ENCODE measurements around the gene SSR1.

The SSR1 gene

GRCh38 chr6:7296602-7297001 is 16.4 kb downstream of the SSR1 start:
- no peak overlapping the region for H3K9ac ChIP-seq (ENCODE audit: insufficient read length, low read depth)
- no peaks in the 10 kb centered on the region for H3K4me1 ChIP-seq (ENCODE audit: insufficient read depth, insufficient read length)
- H3K27me3 ChIP-seq (ENCODE audit: insufficient read depth, insufficient read length), result no peaks in the 10 kb centered on the region
- no peak overlapping the region for H3K4me3 ChIP-seq (ENCODE audit: insufficient read length, low read depth)
- H3K9me3 ChIP-seq (ENCODE audit: insufficient read depth, low read length), result no peaks in the 10 kb centered on the region
- DNase-seq (ENCODE audit: low read depth, low spot score), result no peak
- no peak for TF ChIP-seq SUZ12 (IDR thresholded peaks at IDR 0.05; ENCODE audit: extremely low read depth, insufficient read depth, insufficient read length)
- TF ChIP-seq ZNF274 (IDR thresholded peaks at IDR 0.05; ENCODE audit: low read depth, low read length), result no peak
- no peak for TF ChIP-seq YY1 (IDR thresholded peaks at IDR 0.05; ENCODE audit: insufficient read depth, insufficient read length)
- peaks cover 92% of the 10 kb centered on the region for H3K36me3 ChIP-seq (ENCODE audit: insufficient read depth, insufficient read length, low read length)

- no peak for DNase-seq (ENCODE audit: low read depth, low spot score)
- H3K36me3 ChIP-seq (ENCODE audit: insufficient read depth, insufficient read length, low read length), result peaks cover 91% of the 10 kb centered on the region
- H3K9ac ChIP-seq (ENCODE audit: insufficient read length, low read depth), result no peak overlapping the region
- no peaks in the 10 kb centered on the region for H3K9me3 ChIP-seq (ENCODE audit: insufficient read depth, low read length)
- no peaks in the 10 kb centered on the region for H3K27me3 ChIP-seq (ENCODE audit: insufficient read depth, insufficient read length)
- no peak for TF ChIP-seq YY1 (IDR thresholded peaks at IDR 0.05; ENCODE audit: insufficient read depth, insufficient read length)
- no peak for TF ChIP-seq ZNF274 (IDR thresholded peaks at IDR 0.05; ENCODE audit: low read depth, low read length)
- TF ChIP-seq SUZ12 (IDR thresholded peaks at IDR 0.05; ENCODE audit: extremely low read depth, insufficient read depth, insufficient read length), result no peak
- no peaks in the 10 kb centered on the region for H3K4me1 ChIP-seq (ENCODE audit: insufficient read depth, insufficient read length)
- no peak overlapping the region for H3K4me3 ChIP-seq (ENCODE audit: insufficient read length, low read depth)
Measured at GRCh38 chr6:7295916-7296315, 17.1 kb downstream of the SSR1 start.

GRCh38 chr6:7292596-7293255 is 20.3 kb downstream of the SSR1 start:
- H3K36me3 ChIP-seq (ENCODE audit: insufficient read depth, insufficient read length, low read length), result peaks cover 86% of the 10 kb centered on the region
- TF ChIP-seq YY1 (IDR thresholded peaks at IDR 0.05; ENCODE audit: insufficient read depth, insufficient read length), result no peak
- TF ChIP-seq ZNF274 (IDR thresholded peaks at IDR 0.05; ENCODE audit: low read depth, low read length), result no peak
- no peak for TF ChIP-seq SUZ12 (IDR thresholded peaks at IDR 0.05; ENCODE audit: extremely low read depth, insufficient read depth, insufficient read length)
- H3K4me1 ChIP-seq (ENCODE audit: insufficient read depth, insufficient read length), result no peaks in the 10 kb centered on the region
- no peaks in the 10 kb centered on the region for H3K27me3 ChIP-seq (ENCODE audit: insufficient read depth, insufficient read length)
- H3K9ac ChIP-seq (ENCODE audit: insufficient read length, low read depth), result no peak overlapping the region
- no peak overlapping the region for H3K4me3 ChIP-seq (ENCODE audit: insufficient read length, low read depth)
- H3K9me3 ChIP-seq (ENCODE audit: insufficient read depth, low read length), result no peaks in the 10 kb centered on the region
- DNase-seq (ENCODE audit: low read depth, low spot score), result no peak

- no peaks in the 10 kb centered on the region for H3K4me1 ChIP-seq (ENCODE audit: insufficient read depth, insufficient read length)
- DNase-seq (ENCODE audit: low read depth, low spot score), result no peak
Measured at GRCh38 chr6:7290079-7290478, 22.9 kb downstream of the SSR1 start.

GRCh38 chr6:7285416-7285815 is 27.6 kb downstream of the SSR1 start:
- Histone ChIP-seq H3K36me3 (ENCODE audit: insufficient read depth, insufficient read length, low read length) (peaks cover 50% of the 10 kb centered on the region), H3K9me3 (ENCODE audit: insufficient read depth, low read length) (no peaks in the 10 kb centered on the region), H3K27me3 (ENCODE audit: insufficient read depth, insufficient read length) (no peaks in the 10 kb centered on the region), H3K9ac (ENCODE audit: insufficient read length, low read depth) (no peak overlapping the region), H3K4me3 (ENCODE audit: insufficient read length, low read depth) (no peak overlapping the region), H3K4me1 (ENCODE audit: insufficient read depth, insufficient read length) (no peaks in the 10 kb centered on the region)
- TF ChIP-seq SUZ12 (IDR thresholded peaks at IDR 0.05; ENCODE audit: extremely low read depth, insufficient read depth, insufficient read length) (no peak), YY1 (IDR thresholded peaks at IDR 0.05; ENCODE audit: insufficient read depth, insufficient read length) (no peak), ZNF274 (IDR thresholded peaks at IDR 0.05; ENCODE audit: low read depth, low read length) (no peak)
- no peak for DNase-seq (ENCODE audit: low read depth, low spot score)

More at GRCh38 chr6:7290079-7290478, 22.9 kb downstream of the SSR1 start:
- peaks cover 83% of the 10 kb centered on the region for H3K36me3 ChIP-seq (ENCODE audit: insufficient read depth, insufficient read length, low read length)
- H3K27me3 ChIP-seq (ENCODE audit: insufficient read depth, insufficient read length), result no peaks in the 10 kb centered on the region
- H3K9me3 ChIP-seq (ENCODE audit: insufficient read depth, low read length), result no peaks in the 10 kb centered on the region
- H3K9ac ChIP-seq (ENCODE audit: insufficient read length, low read depth), result no peak overlapping the region
- no peak overlapping the region for H3K4me3 ChIP-seq (ENCODE audit: insufficient read length, low read depth)
- TF ChIP-seq SUZ12 (IDR thresholded peaks at IDR 0.05; ENCODE audit: extremely low read depth, insufficient read depth, insufficient read length), result no peak
- no peak for TF ChIP-seq ZNF274 (IDR thresholded peaks at IDR 0.05; ENCODE audit: low read depth, low read length)
- no peak for TF ChIP-seq YY1 (IDR thresholded peaks at IDR 0.05; ENCODE audit: insufficient read depth, insufficient read length)

- TF ChIP-seq ZNF274 (IDR thresholded peaks at IDR 0.05; ENCODE audit: low read depth, low read length) (no peak), SUZ12 (IDR thresholded peaks at IDR 0.05; ENCODE audit: extremely low read depth, insufficient read depth, insufficient read length) (no peak), YY1 (IDR thresholded peaks at IDR 0.05; ENCODE audit: insufficient read depth, insufficient read length) (no peak)
Measured at GRCh38 chr6:7283676-7284075, 29.3 kb downstream of the SSR1 start.

GRCh38 chr6:7282097-7282906 is 30.7 kb downstream of the SSR1 start:
- no peak overlapping the region for H3K9ac ChIP-seq (ENCODE audit: insufficient read length, low read depth)
- DNase-seq (ENCODE audit: low read depth, low spot score), result no peak
- no peak overlapping the region for H3K4me3 ChIP-seq (ENCODE audit: insufficient read length, low read depth)
- H3K9me3 ChIP-seq (ENCODE audit: insufficient read depth, low read length), result no peaks in the 10 kb centered on the region
- H3K27me3 ChIP-seq (ENCODE audit: insufficient read depth, insufficient read length), result no peaks in the 10 kb centered on the region
- peaks cover 22% of the 10 kb centered on the region for H3K36me3 ChIP-seq (ENCODE audit: insufficient read depth, insufficient read length, low read length)
- TF ChIP-seq ZNF274 (IDR thresholded peaks at IDR 0.05; ENCODE audit: low read depth, low read length), result no peak
- no peak for TF ChIP-seq SUZ12 (IDR thresholded peaks at IDR 0.05; ENCODE audit: extremely low read depth, insufficient read depth, insufficient read length)
- no peak for TF ChIP-seq YY1 (IDR thresholded peaks at IDR 0.05; ENCODE audit: insufficient read depth, insufficient read length)
- H3K4me1 ChIP-seq (ENCODE audit: insufficient read depth, insufficient read length), result no peaks in the 10 kb centered on the region

More at GRCh38 chr6:7283676-7284075, 29.3 kb downstream of the SSR1 start:
- Histone ChIP-seq H3K4me1 (ENCODE audit: insufficient read depth, insufficient read length) (no peaks in the 10 kb centered on the region), H3K36me3 (ENCODE audit: insufficient read depth, insufficient read length, low read length) (peaks cover 35% of the 10 kb centered on the region), H3K4me3 (ENCODE audit: insufficient read length, low read depth) (no peak overlapping the region), H3K9ac (ENCODE audit: insufficient read length, low read depth) (no peak overlapping the region), H3K9me3 (ENCODE audit: insufficient read depth, low read length) (no peaks in the 10 kb centered on the region), H3K27me3 (ENCODE audit: insufficient read depth, insufficient read length) (no peaks in the 10 kb centered on the region)
- DNase-seq (ENCODE audit: low read depth, low spot score), result no peak
